Endothelial cell of umbilical vein (primary cell): ENCODE measurements around the gene KLHL11. TPM values are rescaled to one million over a fixed set of nuclear protein-coding genes. Genes with fewer than 3 reads are reported as not detected.

ENCODE experiments used
- BruUV-seq: library from RNA; stranded (reverse); fragments of 400-500 nt; replicated peaks from 2 replicates; lab custom pipeline; 2021; lab: Mats Ljungman, UMichigan
- CTCF ChIA-PET: fragments of 300-600, 350-600 bp; sonication (Branson Sonifier 250); formaldehyde crosslinking; loops from one replicate; lab custom pipeline; 2021; ENCODE audit warnings: antibody characterized with exemption, inconsistent platforms; lab: Charles Lee
- POLR2A ChIA-PET: fragments of 300-600, 350-600 bp; sonication (Branson Sonifier 250); formaldehyde crosslinking; loops from one replicate; lab custom pipeline; 2021; ENCODE audit warnings: antibody characterized with exemption, inconsistent platforms; lab: Charles Lee
- DNase-seq: peaks from one replicate; pipeline ENCODE4 v3.0.0-alpha.2; 2011; ENCODE audit warnings: low read depth, low spot score
- FAIRE-seq: peaks from 2 replicates; lab custom pipeline; 2011; peaks lifted over from hg19 to GRCh38; lab: Jason Lieb, UNC
- H2AFZ ChIP-seq: 2 replicates; pipeline ENCODE4 v1.6.0; 2012; ENCODE audit warnings: low read depth, low read length, control low read depth, inconsistent platforms
- H3K27ac ChIP-seq: 2 replicates; pipeline ENCODE4 v1.5.1; 2011; ENCODE audit warnings: low read depth, mild to moderate bottlenecking, control low read depth, low read length, moderate library complexity; ENCODE audit not compliant: insufficient read depth
- H3K27me3 ChIP-seq, 2 experiments: 2 replicates each; pipeline versions ENCODE4 v1.6.0 to v1.6.1; 2011; ENCODE audit warnings: low read length in 2 of 2, mixed read lengths in 1 of 2; ENCODE audit not compliant: control insufficient read depth in 2 of 2, insufficient read depth in 2 of 2
- H3K36me3 ChIP-seq, 2 experiments: 2 replicates in 1 of 2; 3 replicates in 1 of 2; pipeline ENCODE4 v1.5.1; 2011; ENCODE audit warnings: low read length in 2 of 2, mild to moderate bottlenecking in 1 of 2, moderate library complexity in 1 of 2; ENCODE audit not compliant: control insufficient read depth in 2 of 2, insufficient read depth in 2 of 2; ENCODE audit errors: extremely low read depth in 1 of 2
- H3K4me1 ChIP-seq: 3 replicates; pipeline ENCODE4 v1.5.1; 2011; ENCODE audit warnings: mild to moderate bottlenecking, low read length; ENCODE audit not compliant: control insufficient read depth, insufficient read depth; ENCODE audit errors: extremely low read depth
- H3K4me2 ChIP-seq: 2 replicates; pipeline ENCODE4 v1.6.1; 2011; ENCODE audit warnings: low read length, control low read depth, mixed read lengths; ENCODE audit not compliant: insufficient read depth
- H3K4me3 ChIP-seq, 3 experiments: fragments of 200-600 bp in 1 of 3; sonication (generic), shearing (Covaris generic) in 1 of 3; replicated peaks in 1 of 3; 2 replicates each; pipeline ENCODE4 v1.5.1; 2011 to 2016; ENCODE audit warnings: control low read depth in 3 of 3, low read length in 3 of 3, mild to moderate bottlenecking in 2 of 3, inconsistent platforms in 1 of 3, low read depth in 1 of 3, moderate library complexity in 1 of 3; ENCODE audit not compliant: insufficient read depth in 1 of 3
- H3K79me2 ChIP-seq: 2 replicates; pipeline ENCODE4 v1.6.0; 2012; ENCODE audit warnings: low read length, inconsistent platforms; ENCODE audit not compliant: control insufficient read depth, insufficient read depth
- H3K9ac ChIP-seq: replicated peaks from 2 replicates; pipeline ENCODE3; 2011; ENCODE audit warnings: low read length, control low read depth; ENCODE audit not compliant: insufficient read depth; ENCODE audit errors: extremely low read depth
- H3K9me1 ChIP-seq: replicated peaks from 3 replicates; pipeline ENCODE4 v1.6.0; 2011; ENCODE audit warnings: mild to moderate bottlenecking, low read length; ENCODE audit not compliant: control insufficient read depth, insufficient read depth; ENCODE audit errors: extremely low read depth
- H3K9me3 ChIP-seq: replicated peaks from 2 replicates; pipeline ENCODE4 v1.5.1; 2012; ENCODE audit warnings: low read length, inconsistent platforms; ENCODE audit not compliant: control insufficient read depth, insufficient read depth
- H4K20me1 ChIP-seq: replicated peaks from 2 replicates; pipeline ENCODE3; 2011; ENCODE audit warnings: mild to moderate bottlenecking, low read length; ENCODE audit not compliant: control insufficient read depth, insufficient read depth; ENCODE audit errors: extremely low read depth
- EZH2 ChIP-seq: IDR thresholded peaks from 2 replicates; pipeline ENCODE4 v1.6.1; 2012; ENCODE audit warnings: borderline replicate concordance, low read depth, mild to moderate bottlenecking, moderate library complexity, low read length, inconsistent platforms; ENCODE audit not compliant: severe bottlenecking
- FOS ChIP-seq: IDR thresholded peaks from 2 replicates; pipeline ENCODE4 v1.6.1; 2011; ENCODE audit warnings: mild to moderate bottlenecking, low read length, moderate library complexity, borderline replicate concordance; ENCODE audit not compliant: insufficient read depth
- GATA2 ChIP-seq: IDR thresholded peaks from 2 replicates; pipeline ENCODE4 v1.7.0; 2011; ENCODE audit warnings: low read depth, mild to moderate bottlenecking, moderate library complexity, mixed read lengths, low read length; ENCODE audit not compliant: insufficient read length, insufficient read depth
- JUN ChIP-seq: IDR thresholded peaks from 2 replicates; pipeline ENCODE4 v1.6.1; 2011; ENCODE audit warnings: borderline replicate concordance, low read depth; ENCODE audit not compliant: insufficient read length, insufficient read depth
- MYC ChIP-seq: IDR thresholded peaks from one replicate; pipeline ENCODE4 v1.6.1; 2011; ENCODE audit warnings: mild to moderate bottlenecking, low read depth, low read length
- POLR2A ChIP-seq: IDR thresholded peaks from 2 replicates; pipeline ENCODE4 v1.6.1; 2012; ENCODE audit warnings: low read depth, mild to moderate bottlenecking, control low read depth, low read length
- POLR2AphosphoS5 ChIP-seq: IDR thresholded peaks from 2 replicates; pipeline ENCODE4 v1.6.1; 2012; ENCODE audit warnings: low read depth, mild to moderate bottlenecking, control low read depth, low read length, moderate library complexity; ENCODE audit not compliant: insufficient read depth
- dilution Hi-C: fragments of 300-500 bp; cut with MboI; formaldehyde crosslinking; loops from one replicate; pipeline ENCODE4 v1.15.0; 2019; ENCODE audit warnings: low sequenced_read_pairs; ENCODE audit not compliant: extremely low pct_ligation_motif_present
- intact Hi-C: fragments of 100-400 bp; cut with micrococcal nuclease; formaldehyde crosslinking; loops from one replicate; pipeline ENCODE4 v1.10.0; 2022
- polyA plus RNA-seq, 4 experiments: library from polyadenylated mRNA; depleted of rRNA in 3 of 4; stranded (reverse) in 3 of 4; unstranded in 1 of 4; fragments of >200 nt; gene quantifications; 2 replicates each; pipeline versions ENCODE4 v1.2.1 to v1.2.3, GENCODE V29; 2011 to 2012; ENCODE audit warnings: missing spikeins in 1 of 4
- total RNA-seq: library from RNA; stranded (reverse); gene quantifications from 2 replicates; pipeline ENCODE4 v1.2.3, GENCODE V29; 2021
- TF ChIP-seq, protein P1 (sequence below): IDR thresholded peaks from 2 replicates; pipeline ENCODE4 v1.6.1; 2011; ENCODE audit not compliant: insufficient read depth, insufficient read length
- TF ChIP-seq, protein P2 (sequence below), 2 donors: IDR thresholded peaks; 1 replicate in 1 of 2; 2 replicates in 1 of 2; pipeline ENCODE4 v1.5.1; 2011; ENCODE audit warnings: low read length in 2 of 2, mild to moderate bottlenecking in 2 of 2, moderate library complexity in 2 of 2, control low read depth in 1 of 2, inconsistent platforms in 1 of 2, low read depth in 1 of 2; ENCODE audit not compliant: insufficient read depth in 1 of 2; ENCODE audit errors: extremely low read depth in 1 of 2

The KLHL11 gene
- total and polyA plus RNA-seq, 2 donors (not counting 3 experiments of a cell fraction or from before 2014, with no cell fraction given), result 3.1 to 11.0 TPM

DNA sequence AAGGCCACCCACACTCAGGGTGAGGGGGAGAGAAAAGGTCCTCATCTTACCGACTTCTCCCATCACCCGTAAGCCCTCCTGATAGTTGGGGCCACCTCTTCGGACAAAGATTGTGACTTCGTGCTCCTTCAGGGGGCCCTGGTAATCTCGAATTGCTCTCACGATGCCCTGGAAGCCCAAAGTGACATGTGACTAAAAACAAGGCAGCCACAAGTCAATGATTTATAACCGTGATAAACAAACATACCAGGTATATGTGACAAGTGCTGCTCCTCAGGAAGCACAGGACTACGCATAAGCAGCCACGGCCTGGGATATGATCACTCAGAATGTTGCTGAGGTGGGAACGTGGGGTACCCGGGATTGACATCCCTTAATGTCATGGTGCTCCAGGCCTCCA is 36.4 kb upstream of the KLHL11 start:
- POLR2A ChIA-PET, result no interaction called here
- no peak for TF ChIP-seq EZH2
- TF ChIP-seq MYC, result no peak
- TF ChIP-seq GATA2, result no peak
- no peak for TF ChIP-seq JUN
- TF ChIP-seq, protein P1, sequence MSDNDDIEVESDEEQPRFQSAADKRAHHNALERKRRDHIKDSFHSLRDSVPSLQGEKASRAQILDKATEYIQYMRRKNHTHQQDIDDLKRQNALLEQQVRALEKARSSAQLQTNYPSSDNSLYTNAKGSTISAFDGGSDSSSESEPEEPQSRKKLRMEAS, result no peak
- TF ChIP-seq POLR2AphosphoS5, result no peak
- TF ChIP-seq, protein P2, sequence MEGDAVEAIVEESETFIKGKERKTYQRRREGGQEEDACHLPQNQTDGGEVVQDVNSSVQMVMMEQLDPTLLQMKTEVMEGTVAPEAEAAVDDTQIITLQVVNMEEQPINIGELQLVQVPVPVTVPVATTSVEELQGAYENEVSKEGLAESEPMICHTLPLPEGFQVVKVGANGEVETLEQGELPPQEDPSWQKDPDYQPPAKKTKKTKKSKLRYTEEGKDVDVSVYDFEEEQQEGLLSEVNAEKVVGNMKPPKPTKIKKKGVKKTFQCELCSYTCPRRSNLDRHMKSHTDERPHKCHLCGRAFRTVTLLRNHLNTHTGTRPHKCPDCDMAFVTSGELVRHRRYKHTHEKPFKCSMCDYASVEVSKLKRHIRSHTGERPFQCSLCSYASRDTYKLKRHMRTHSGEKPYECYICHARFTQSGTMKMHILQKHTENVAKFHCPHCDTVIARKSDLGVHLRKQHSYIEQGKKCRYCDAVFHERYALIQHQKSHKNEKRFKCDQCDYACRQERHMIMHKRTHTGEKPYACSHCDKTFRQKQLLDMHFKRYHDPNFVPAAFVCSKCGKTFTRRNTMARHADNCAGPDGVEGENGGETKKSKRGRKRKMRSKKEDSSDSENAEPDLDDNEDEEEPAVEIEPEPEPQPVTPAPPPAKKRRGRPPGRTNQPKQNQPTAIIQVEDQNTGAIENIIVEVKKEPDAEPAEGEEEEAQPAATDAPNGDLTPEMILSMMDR (IDR thresholded peaks at IDR 0.05; ENCODE audit: extremely low read depth in 1 of 2, insufficient read depth in 1 of 2, low read depth in 1 of 2, low read length in 2 of 2), result no peak
- no peak for TF ChIP-seq FOS
- TF ChIP-seq POLR2A, result no peak
- Histone ChIP-seq H3K4me1 (no peaks in the 10 kb centered on the region), H4K20me1 (no peaks in the 10 kb centered on the region), H2AFZ (no peak overlapping the region), H3K9me3 (no peaks in the 10 kb centered on the region), H3K27me3 (no peaks in the 10 kb centered on the region), H3K27ac (no peak overlapping the region), H3K4me3 (no peak overlapping the region), H3K9me1 (no peaks in the 10 kb centered on the region), H3K79me2 (peaks cover 7% of the 10 kb centered on the region), H3K9ac (no peak overlapping the region), H3K36me3 (peaks cover 36 to 67% of the 10 kb centered on the region in 2 experiments), H3K4me2 (no peak overlapping the region)
- intact Hi-C loops (no loop called here), dilution Hi-C loops (no loop called here)
- DNase-seq, result no peak
- CTCF ChIA-PET, result no interaction called here
- BruUV-seq, result no TSS peak
- FAIRE-seq, result no peak
